ACC112 (cell line): Measurements from ENCODE around the gene BLID.
A peak's percentile ranks its signal among the peaks of the same experiment; 100 is the strongest.

Source experiments
- H2AFZ ChIP-seq: fragments of 200-600 bp; sonication (generic); one replicate; pipeline ENCODE4 v1.6.0; 2017; ENCODE audit warnings: antibody characterized with exemption, low read length; ENCODE audit not compliant: unreplicated experiment
- H3K27ac ChIP-seq: fragments of 200-600 bp; sonication (generic); 2 replicates; pipeline ENCODE4 v1.5.1; 2014; ENCODE audit warnings: low read depth, mild to moderate bottlenecking, antibody characterized with exemption, low read length, moderate library complexity
- H3K27me3 ChIP-seq: fragments of 200-600 bp; sonication (generic); 2 replicates; pipeline ENCODE4 v1.6.1; 2014; ENCODE audit warnings: mild to moderate bottlenecking, antibody characterized with exemption, low read length, moderate library complexity, mixed read lengths; ENCODE audit not compliant: insufficient read depth
- H3K36me3 ChIP-seq: fragments of 200-600 bp; sonication (generic); 2 replicates; pipeline ENCODE4 v1.6.1; 2016; ENCODE audit warnings: mild to moderate bottlenecking, antibody characterized with exemption, low read length, moderate library complexity, mixed read lengths; ENCODE audit not compliant: insufficient read depth
- H3K4me1 ChIP-seq: fragments of 200-600 bp; sonication (generic); one replicate; pipeline ENCODE4 v1.6.1; 2016; ENCODE audit warnings: low read length, mixed read lengths; ENCODE audit not compliant: insufficient read depth, unreplicated experiment, control insufficient read depth
- H3K4me3 ChIP-seq: fragments of 200-600 bp; sonication (generic); 2 replicates; pipeline ENCODE4 v1.5.1; 2014; ENCODE audit warnings: mild to moderate bottlenecking, low read depth, low read length
- H3K79me2 ChIP-seq: fragments of 200-600 bp; sonication (generic); one replicate; pipeline ENCODE4 v1.6.0; 2016; ENCODE audit warnings: low read length; ENCODE audit not compliant: control insufficient read depth, unreplicated experiment, insufficient read depth

Gene BLID

GRCh38 chr11:122115524-122116379 is at the start of gene BLID:
BLID (minus strand) TSS chr11:122116215; CDS start chr11:122115922, 293 bp downstream.
- Histone ChIP-seq H3K27ac (peak within 1 kb of the TSS; percentile 89), H3K4me3 (peak within 1 kb of the TSS; percentile 46; the same call in 1 of the 2 replicates), H3K27me3 (no peaks in the 10 kb centered on the region), H3K4me1 (peaks cover 86% of the 10 kb centered on the region), H3K36me3 (peaks cover 80% of the 10 kb centered on the region), H3K79me2 (peaks cover 90% of the 10 kb centered on the region), H2AFZ (no peak within 1 kb of the TSS)

- H3K36me3 ChIP-seq, result peaks cover 51% of the 10 kb centered on the region
- peak overlapping the region; percentile 98 for H3K27ac ChIP-seq
- no peaks in the 10 kb centered on the region for H3K27me3 ChIP-seq
- no peak overlapping the region for H2AFZ ChIP-seq
- H3K4me1 ChIP-seq, result peaks cover 99% of the 10 kb centered on the region
- peaks cover 100% of the 10 kb centered on the region for H3K79me2 ChIP-seq
- no peak overlapping the region for H3K4me3 ChIP-seq
Observed at GRCh38 chr11:122163053-122163819, 47.2 kb upstream of the BLID start.

- H2AFZ ChIP-seq, result no peak overlapping the region
- H3K4me1 ChIP-seq, result peaks cover 98% of the 10 kb centered on the region
- no peaks in the 10 kb centered on the region for H3K27me3 ChIP-seq
- peak overlapping the region; percentile 30; the same call in 1 of the 2 replicates for H3K4me3 ChIP-seq
- peaks cover 100% of the 10 kb centered on the region for H3K79me2 ChIP-seq
- peak overlapping the region; percentile 98 for H3K27ac ChIP-seq
- peaks cover 56% of the 10 kb centered on the region for H3K36me3 ChIP-seq
Observed at GRCh38 chr11:122162095-122162494, 46.1 kb upstream of the BLID start.

GRCh38 chr11:122160841-122161590 is 45.0 kb upstream of the BLID start:
- H3K4me1 ChIP-seq, result peaks cover 99% of the 10 kb centered on the region
- H3K79me2 ChIP-seq, result peaks cover 100% of the 10 kb centered on the region
- H3K4me3 ChIP-seq, result peak overlapping the region; percentile 74; the same call in 1 of the 2 replicates
- peaks cover 56% of the 10 kb centered on the region for H3K36me3 ChIP-seq
- H3K27me3 ChIP-seq, result no peaks in the 10 kb centered on the region
- H2AFZ ChIP-seq, result no peak overlapping the region
- peak overlapping the region; percentile 98 for H3K27ac ChIP-seq

- H3K4me3 ChIP-seq, result peak overlapping the region; percentile 74
- H3K27ac ChIP-seq, result peak overlapping the region; percentile 98
- H3K79me2 ChIP-seq, result peaks cover 100% of the 10 kb centered on the region
- peaks cover 97% of the 10 kb centered on the region for H3K4me1 ChIP-seq
- no peak overlapping the region for H2AFZ ChIP-seq
- no peaks in the 10 kb centered on the region for H3K27me3 ChIP-seq
- peaks cover 60% of the 10 kb centered on the region for H3K36me3 ChIP-seq
Observed at GRCh38 chr11:122159861-122160260, 43.8 kb upstream of the BLID start.

GRCh38 chr11:122159173-122159721 is 43.2 kb upstream of the BLID start:
- Histone ChIP-seq H3K36me3 (peaks cover 59% of the 10 kb centered on the region), H3K27ac (peak overlapping the region; percentile 98), H3K79me2 (peaks cover 100% of the 10 kb centered on the region), H2AFZ (no peak overlapping the region), H3K4me3 (peak overlapping the region; percentile 74), H3K4me1 (peaks cover 96% of the 10 kb centered on the region), H3K27me3 (no peaks in the 10 kb centered on the region)

GRCh38 chr11:122158171-122158570 is 42.2 kb upstream of the BLID start:
- Histone ChIP-seq H3K27ac (peak overlapping the region; percentile 98), H2AFZ (no peak overlapping the region), H3K4me1 (peaks cover 94% of the 10 kb centered on the region), H3K4me3 (peak overlapping the region; percentile 74), H3K36me3 (peaks cover 58% of the 10 kb centered on the region), H3K79me2 (peaks cover 98% of the 10 kb centered on the region), H3K27me3 (no peaks in the 10 kb centered on the region)

GRCh38 chr11:122157653-122158161 is 41.7 kb upstream of the BLID start:
- H3K36me3 ChIP-seq, result peaks cover 62% of the 10 kb centered on the region
- H3K27ac ChIP-seq, result peak overlapping the region; percentile 98
- H3K4me1 ChIP-seq, result peaks cover 94% of the 10 kb centered on the region
- H3K4me3 ChIP-seq, result peak overlapping the region; percentile 74
- H3K79me2 ChIP-seq, result peaks cover 98% of the 10 kb centered on the region
- no peak overlapping the region for H2AFZ ChIP-seq
- H3K27me3 ChIP-seq, result no peaks in the 10 kb centered on the region

GRCh38 chr11:122156940-122157382 is 40.9 kb upstream of the BLID start:
- H3K4me1 ChIP-seq, result peaks cover 94% of the 10 kb centered on the region
- H3K79me2 ChIP-seq, result peaks cover 98% of the 10 kb centered on the region
- H3K36me3 ChIP-seq, result peaks cover 65% of the 10 kb centered on the region
- H3K27ac ChIP-seq, result peak overlapping the region; percentile 98
- H2AFZ ChIP-seq, result no peak overlapping the region
- peak overlapping the region; percentile 74 for H3K4me3 ChIP-seq
- H3K27me3 ChIP-seq, result no peaks in the 10 kb centered on the region
